ENCODE results near the gene CRYGS. TPM values are rescaled to one million over a fixed set of nuclear protein-coding genes. Genes with fewer than 3 reads are reported as not detected.

CRYGS gene
- total RNA-seq, 1 experiment from 2014 or later, result 4.3 TPM

- no peak for TF ChIP-seq ZBTB33 (IDR thresholded peaks at IDR 0.05; ENCODE audit: extremely low read depth, insufficient replicate concordance, low read length)
Observed at GRCh38 chr3:186509423-186509822, 34.8 kb downstream of the CRYGS start (continued).

GRCh38 chr3:186506857-186507256 is 37.3 kb downstream of the CRYGS start:
- TF ChIP-seq CTCF (IDR thresholded peaks at IDR 0.05 in 2 of 3, conservative IDR thresholded peaks at IDR 0.05 in 1 of 3; ENCODE audit: borderline replicate concordance in 1 of 3, insufficient read depth in 1 of 3, low read depth in 2 of 3, low read length in 2 of 3), result no peak
- no peak for TF ChIP-seq POLR2A (IDR thresholded peaks at IDR 0.05; ENCODE audit: borderline replicate concordance, extremely low read depth, insufficient read depth, insufficient read length)
- TF ChIP-seq EZH2 (IDR thresholded peaks at IDR 0.05), result no peak
- no peak for TF ChIP-seq ATF3 (IDR thresholded peaks at IDR 0.05)
- TF ChIP-seq EGR1 (IDR thresholded peaks at IDR 0.05; ENCODE audit: low read depth), result no peak
- TF ChIP-seq ZNF274 (IDR thresholded peaks at IDR 0.05; ENCODE audit: low read depth, low read length), result no peak
- TF ChIP-seq FOSL1 (IDR thresholded peaks at IDR 0.05; ENCODE audit: low read depth), result no peak
- no peaks in the 10 kb centered on the region for H3K9me3 ChIP-seq (ENCODE audit: control insufficient read depth in 1 of 2, insufficient read depth in 1 of 2, low read depth in 1 of 2, low read length in 2 of 2)
- no peaks in the 10 kb centered on the region for H3K9me2 ChIP-seq (ENCODE audit: insufficient read depth)
- H3K79me2 ChIP-seq (ENCODE audit: insufficient read depth, low read length), result no peaks in the 10 kb centered on the region
- H3K27me3 ChIP-seq (ENCODE audit: insufficient read depth, low read length), result peaks cover 42% of the 10 kb centered on the region
- ATAC-seq (no peak), DNase-seq (ENCODE audit: low read depth, low spot score) (no peak)
- RAD21 ChIA-PET (ENCODE audit: low non-redundant PET in 1 of 2, low total read pairs in 2 of 2, uncharacterized antibody in 2 of 2, unreplicated experiment in 2 of 2), result no interaction called here
- no peak overlapping the region for H2AFZ ChIP-seq (ENCODE audit: low read depth, low read length, poor library complexity, severe bottlenecking)
- H3K27ac ChIP-seq (ENCODE audit: low read depth, low read length), result no peak overlapping the region
- H3K4me2 ChIP-seq (ENCODE audit: low read length), result no peak overlapping the region
- H3K4me1 ChIP-seq (ENCODE audit: control insufficient read depth in 1 of 2, insufficient read depth in 2 of 2, low read length in 2 of 2), result no peaks in the 10 kb centered on the region
- H4K20me1 ChIP-seq (ENCODE audit: insufficient read depth), result no peaks in the 10 kb centered on the region
- no peak overlapping the region for H3K9ac ChIP-seq (ENCODE audit: low read length)
- CTCF ChIA-PET, result no interaction called here
- no peaks in the 10 kb centered on the region for H3K36me3 ChIP-seq (ENCODE audit: control insufficient read depth in 1 of 2, insufficient read depth in 2 of 2, low read length in 2 of 2)
- intact Hi-C loops (cut with micrococcal nuclease), result no loop called here
- BruUV-seq (replicated peaks), result no TSS peak
- POLR2A ChIA-PET, result no interaction called here
- no peak overlapping the region for H3K4me3 ChIP-seq (replicated peaks in 1 of 2; ENCODE audit: low read depth in 1 of 2, low read length in 2 of 2)

Data from HCT116 (cell line).